Activated naive CD8-positive, alpha-beta T cell treated with anti-CD3 and anti-CD28 coated beads, Interleukin-2, amount 50 U/mL, for 16 hours (primary cell): ENCODE data around the gene SERGEF.

Experiments
- DNase-seq: peaks from one replicate; pipeline ENCODE4 v3.0.0-alpha.2; 2020; ENCODE audit warnings: low read depth, low spot score

The SERGEF gene

DNA sequence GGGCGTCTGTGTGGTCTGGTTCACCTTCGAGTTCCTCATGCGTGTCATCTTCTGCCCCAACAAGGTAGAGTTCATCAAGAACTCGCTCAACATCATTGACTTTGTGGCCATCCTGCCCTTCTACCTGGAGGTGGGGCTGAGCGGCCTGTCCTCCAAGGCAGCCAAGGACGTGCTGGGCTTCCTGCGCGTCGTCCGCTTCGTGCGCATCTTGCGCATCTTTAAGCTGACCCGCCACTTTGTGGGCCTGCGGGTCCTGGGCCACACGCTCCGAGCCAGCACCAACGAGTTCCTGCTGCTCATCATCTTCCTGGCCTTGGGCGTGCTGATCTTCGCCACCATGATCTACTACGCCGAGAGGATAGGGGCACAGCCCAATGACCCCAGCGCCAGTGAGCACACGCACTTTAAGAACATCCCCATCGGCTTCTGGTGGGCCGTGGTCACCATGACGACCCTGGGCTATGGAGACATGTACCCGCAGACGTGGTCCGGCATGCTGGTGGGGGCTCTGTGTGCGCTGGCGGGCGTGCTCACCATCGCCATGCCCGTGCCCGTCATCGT lies 240.9 kb downstream of the SERGEF start:
- DNase-seq = no peak

DNA sequence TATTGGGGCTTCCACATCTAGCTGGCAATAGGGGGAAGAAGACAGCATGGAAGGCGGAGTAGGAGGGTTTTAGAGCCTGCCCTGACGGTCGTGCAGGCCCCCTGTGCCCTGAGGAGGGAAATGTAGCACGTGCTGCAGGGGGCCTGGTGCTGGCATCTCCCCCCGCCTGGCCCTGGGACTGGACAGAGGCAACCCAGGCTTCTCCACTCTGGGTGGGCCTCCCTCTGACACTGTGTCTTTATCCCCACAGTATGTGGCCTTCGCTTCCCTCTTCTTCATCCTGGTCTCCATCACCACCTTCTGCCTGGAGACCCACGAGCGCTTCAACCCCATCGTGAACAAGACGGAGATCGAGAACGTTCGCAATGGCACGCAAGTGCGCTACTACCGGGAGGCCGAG lies 241.4 kb downstream of the SERGEF start:
- no peak for DNase-seq

DNA sequence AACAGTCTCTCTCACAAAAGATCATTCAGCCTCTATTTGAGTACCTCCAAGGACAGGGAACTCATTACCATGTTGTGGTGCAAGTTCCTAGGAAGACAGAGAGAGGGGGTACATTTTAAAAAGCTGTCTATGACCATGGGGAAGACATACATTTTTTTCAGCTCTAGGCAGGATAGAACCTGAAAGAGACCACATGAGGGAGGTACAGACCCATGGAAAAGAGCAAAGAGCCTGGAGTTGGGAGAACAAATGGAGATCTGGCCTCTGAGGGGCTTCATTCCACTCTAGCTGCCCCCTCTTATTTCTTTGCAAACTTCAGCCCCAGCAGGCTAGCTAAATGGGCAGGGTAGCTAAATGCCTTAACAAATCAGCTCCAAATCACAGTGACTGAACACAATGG lies 241.9 kb downstream of the SERGEF start:
- DNase-seq = no peak

DNA sequence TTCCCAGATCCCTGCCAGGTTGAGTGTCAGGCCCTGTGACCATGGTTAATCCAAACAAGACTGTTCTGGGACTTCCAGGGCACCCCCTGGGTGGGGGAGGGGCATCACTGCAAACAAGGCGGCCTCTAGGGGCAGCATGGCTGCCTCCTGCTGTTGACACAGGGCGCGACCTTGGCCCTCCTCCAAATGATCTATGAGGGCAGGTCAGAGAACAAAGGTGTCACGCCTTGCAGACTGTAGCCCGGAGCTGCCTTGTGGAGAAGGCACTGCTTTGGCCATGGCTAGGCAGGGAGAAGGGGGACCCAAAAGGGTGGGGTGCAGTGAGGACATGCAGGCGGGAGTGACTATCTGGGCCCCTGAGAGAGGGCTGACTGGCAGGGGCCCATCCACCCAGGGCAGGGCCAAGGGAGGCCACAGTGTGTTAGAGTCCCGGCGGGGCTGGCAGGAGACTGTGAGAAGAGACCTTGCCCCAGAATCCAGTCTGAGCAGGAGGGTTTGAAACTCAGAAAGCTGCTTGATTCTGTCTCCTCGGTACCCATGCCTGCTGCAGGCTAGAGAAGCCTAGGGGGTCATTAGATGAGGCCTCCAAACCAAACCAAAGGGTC lies 242.7 kb downstream of the SERGEF start:
- DNase-seq = no peak

DNA sequence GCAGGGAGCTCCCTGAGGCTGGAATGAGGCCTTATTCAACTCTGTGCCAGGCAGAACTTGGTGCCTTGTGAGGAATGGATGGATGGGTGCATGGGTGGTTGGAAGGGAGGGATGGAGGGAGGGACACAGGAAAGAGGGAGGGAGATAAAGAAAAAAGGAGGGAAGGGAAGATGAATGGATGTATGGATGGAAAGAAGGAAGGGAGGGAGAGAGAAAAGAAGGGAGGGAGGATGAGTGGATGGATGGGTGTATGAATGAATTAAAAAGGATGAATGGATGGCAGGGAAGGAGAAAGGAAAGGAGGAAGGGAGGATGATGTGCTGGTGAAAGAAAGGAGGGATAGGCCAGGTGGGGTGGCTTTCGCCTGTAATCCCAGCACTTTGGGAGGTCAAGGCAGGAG lies 243.6 kb downstream of the SERGEF start:
- no peak for DNase-seq

DNA sequence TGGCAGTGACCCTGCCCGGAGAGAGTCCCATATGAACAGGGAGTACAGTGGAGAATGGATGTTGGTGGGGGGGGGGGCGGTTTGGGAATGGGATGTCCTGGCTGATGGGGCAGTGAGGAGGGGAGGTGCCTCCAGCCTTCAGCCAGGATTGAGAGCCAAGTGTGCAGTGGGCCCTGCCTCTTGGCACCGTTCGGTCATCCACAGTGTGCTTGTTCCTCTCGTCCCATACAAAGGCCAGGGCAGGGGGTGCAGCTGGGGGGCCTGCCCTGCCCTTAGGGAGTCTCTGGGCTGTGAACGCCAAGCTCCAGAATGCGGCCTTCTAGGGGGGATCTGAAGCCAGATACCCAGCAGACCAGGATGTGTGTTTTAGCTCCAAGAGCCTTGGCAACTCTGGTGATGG lies 244.3 kb downstream of the SERGEF start:
- DNase-seq = no peak

DNA sequence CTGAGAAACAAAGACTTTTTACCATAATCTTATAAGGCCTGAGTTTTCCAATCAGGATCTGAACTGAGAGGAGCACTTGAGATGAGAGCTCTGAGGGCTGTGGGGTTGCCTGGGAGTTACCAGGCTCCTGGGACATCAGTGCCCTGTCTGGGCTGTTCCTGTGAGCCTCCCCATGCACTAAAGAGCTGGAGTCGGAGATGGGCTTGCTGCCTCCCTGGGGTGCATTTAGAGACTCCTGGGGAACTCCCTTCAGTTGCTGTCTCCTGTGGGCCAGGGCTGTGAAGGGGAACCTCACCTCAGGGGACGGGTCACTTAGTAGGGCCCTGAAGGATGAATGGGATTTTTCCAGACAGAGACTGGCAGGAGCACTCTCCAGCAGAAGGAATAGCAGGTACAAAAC lies 244.9 kb downstream of the SERGEF start:
- DNase-seq = no peak

DNA sequence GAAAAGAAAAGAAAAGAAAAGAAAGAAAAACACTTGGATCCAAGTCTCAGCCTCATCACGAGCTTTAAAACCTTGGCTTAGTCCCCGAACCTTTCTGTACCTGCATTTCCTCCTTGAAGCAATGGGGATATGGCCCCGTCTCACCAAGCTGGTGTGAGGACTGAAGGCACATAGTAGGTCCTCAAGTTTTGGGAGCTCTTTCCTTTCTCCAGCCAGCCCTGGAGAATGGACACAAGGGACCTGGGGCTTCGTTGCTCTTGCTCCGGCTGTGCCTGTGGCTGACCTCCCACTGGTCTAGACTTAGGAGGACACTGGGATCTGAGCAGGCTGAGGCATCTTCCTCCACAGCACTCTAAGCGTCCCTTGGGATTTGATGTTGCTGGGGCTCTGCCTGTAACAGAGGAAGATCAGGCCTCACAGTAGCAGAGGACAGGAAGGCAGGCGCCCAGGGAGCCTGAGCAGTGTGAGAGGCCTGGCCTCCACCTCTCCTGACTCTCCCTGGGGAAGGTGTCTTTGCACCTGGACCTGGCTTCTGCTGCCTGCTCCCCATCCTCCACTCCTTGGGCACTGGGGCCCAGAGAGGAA lies 245.5 kb downstream of the SERGEF start:
- no peak for DNase-seq

DNA sequence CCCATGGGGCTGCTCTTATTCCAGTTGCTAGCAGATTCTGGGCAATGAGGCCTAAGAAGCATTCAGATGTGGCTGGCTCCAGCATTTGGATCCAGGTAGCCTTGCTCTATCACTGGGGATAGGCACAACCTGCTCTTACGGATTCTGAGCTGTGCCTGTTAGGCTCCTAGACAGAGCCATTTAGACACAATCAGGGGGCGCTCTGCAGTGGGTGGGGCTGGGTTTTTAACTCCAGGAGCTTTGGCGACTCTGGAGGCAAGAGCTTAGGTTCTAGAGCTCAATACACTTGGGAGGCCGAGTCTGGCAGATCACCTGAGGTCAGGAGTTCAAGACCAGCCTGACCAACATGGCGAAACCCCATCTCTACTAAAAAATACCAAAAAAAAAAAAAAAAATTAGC lies 246.3 kb downstream of the SERGEF start:
- no peak for DNase-seq

DNA sequence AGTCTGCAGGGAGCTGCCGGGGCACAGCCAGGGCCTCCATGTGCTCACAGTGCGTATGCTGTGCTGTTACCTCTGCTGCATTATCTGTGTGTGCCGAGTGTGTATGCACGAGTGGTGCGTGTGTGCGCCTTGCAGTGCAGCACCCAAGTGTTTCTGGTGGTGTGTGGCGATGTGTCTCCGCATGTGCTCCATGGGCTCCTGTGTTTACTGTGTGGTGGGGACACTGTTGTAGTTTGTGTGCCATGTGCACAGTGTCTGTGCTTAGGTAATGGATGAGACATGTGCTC lies 246.8 kb downstream of the SERGEF start:
- no peak for DNase-seq

DNA sequence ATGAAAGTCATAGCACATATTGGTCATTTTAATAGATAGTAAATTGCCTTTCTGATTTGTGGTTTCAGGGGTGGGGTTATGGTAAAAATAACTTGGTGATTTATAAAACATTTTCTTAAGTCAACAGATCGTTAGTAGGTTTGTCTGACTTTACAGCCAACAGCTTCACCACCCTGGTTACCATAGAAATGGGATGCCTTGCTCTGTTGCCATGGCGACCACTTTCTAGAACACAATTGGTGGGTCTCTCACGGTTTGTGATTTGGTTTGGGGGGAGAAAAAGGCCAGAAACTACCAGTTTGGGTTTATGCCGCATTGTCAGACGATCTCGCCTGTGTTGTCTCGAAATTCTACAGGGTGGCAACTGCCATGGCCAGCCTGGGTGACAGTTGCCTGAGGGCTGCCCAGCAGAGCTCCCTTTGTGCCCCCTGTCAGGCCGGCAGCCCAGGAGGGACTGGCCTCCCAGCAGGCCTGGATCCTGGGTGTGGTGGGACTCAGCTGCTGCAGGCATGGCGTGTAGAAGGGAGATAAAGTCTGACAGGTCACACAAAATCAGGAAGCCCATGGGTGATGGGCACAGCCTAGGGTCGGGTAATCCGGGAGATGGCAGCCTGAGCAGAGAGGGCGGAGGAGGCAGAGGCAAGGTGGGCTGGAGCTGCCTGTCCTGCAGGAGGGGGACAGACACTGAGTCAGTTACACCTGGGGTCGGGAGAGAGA lies 247.3 kb downstream of the SERGEF start:
- DNase-seq = no peak

DNA sequence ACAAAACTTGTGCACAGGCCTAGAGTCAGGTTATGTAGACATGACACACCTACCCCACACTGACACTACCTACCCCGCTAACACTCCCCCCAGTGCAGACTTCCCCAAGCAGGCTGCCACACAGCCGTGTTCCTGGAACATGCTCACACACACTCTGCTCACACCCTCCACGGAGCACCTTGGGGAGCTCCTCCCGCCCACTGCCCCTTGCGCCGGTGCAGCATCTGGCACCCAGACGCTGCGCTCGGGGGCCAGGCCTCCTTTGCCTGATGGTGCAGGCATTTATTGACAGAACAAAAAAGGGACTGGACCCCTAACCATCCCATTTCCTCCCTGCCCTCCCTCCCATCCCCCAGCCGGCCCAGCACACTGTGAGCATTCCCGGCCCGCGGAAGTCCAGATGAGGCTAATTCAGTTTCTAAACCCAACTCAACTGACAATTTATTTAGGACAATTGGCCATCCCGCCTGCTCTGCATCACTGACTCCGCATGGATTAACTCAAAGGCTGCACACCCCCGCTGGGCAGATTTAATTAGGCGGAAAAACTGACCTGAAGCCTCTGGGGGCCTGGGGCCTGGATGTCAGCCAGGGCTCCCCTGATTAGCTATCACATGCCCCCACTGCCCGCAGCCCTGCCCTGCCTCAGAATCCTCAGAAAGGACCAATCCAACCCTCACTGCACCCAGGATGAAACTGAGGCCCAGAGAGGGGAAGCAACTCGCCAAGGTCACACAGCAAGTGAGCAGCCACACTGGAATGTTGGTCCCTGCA lies 248.2 kb downstream of the SERGEF start:
- no peak for DNase-seq

DNA sequence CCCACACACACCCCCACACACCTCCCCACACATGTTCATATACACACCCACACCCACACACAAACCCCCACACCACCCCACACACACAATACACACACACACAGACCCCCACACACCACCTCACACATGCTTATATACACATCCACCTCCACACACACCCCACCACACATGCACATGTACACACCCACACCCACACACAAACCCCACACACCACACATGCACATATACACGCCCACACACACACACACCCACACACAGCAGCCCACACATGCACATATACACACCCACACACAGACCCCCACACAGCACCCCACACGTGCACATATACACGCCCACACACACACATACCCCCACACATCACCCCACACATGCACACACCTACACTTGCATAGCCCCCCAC lies 249.1 kb downstream of the SERGEF start:
- DNase-seq = no peak

DNA sequence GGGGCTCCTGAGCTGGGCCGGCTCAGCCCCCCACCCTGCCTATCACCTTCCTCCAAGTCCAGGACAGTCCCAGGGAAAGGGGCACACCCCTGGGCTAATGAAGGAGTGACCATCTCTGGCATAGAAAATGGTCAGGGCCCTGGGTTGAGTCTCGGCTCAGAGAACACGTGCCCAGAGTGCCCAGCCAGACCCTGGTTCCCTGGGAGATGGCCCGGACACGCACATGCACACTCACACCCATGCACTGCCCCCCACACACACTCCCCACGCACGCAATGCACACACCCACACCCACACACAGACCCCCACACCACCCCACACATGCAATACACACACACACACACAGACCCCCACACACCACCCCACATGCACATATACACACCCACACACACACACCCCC lies 249.6 kb downstream of the SERGEF start:
- no peak for DNase-seq

DNA sequence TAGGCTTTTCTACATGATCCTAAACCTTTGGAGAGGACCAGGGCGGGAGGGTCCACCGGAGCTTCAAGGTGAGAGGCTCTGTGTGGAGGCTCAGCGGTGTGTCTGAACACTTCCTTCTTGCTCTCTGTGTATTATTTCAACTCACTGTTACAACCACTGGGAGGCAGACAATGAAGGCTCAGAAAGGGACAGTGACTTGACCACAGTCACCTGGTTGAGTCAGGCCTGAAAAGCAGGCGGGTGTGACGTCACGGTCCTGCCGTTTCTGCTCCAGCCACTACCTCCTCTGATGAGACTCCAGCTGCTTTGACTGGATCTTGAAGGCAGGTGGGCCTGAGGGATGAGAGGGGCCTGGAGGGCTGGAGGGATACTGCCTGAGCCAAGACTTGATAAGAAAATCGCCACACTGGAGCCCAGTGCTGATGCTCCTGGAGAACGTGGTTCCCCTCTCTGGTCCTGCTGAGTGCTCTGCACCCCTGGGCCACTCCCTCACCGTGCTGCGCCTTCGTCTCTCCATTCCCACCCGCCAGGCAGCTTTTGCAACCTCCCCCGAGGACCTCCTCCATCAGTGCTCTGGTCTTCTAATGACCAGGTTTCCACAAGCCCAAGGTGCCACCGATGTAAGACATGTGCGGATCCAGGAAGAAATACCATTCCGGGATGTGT lies 250.4 kb downstream of the SERGEF start:
- DNase-seq = no peak

DNA sequence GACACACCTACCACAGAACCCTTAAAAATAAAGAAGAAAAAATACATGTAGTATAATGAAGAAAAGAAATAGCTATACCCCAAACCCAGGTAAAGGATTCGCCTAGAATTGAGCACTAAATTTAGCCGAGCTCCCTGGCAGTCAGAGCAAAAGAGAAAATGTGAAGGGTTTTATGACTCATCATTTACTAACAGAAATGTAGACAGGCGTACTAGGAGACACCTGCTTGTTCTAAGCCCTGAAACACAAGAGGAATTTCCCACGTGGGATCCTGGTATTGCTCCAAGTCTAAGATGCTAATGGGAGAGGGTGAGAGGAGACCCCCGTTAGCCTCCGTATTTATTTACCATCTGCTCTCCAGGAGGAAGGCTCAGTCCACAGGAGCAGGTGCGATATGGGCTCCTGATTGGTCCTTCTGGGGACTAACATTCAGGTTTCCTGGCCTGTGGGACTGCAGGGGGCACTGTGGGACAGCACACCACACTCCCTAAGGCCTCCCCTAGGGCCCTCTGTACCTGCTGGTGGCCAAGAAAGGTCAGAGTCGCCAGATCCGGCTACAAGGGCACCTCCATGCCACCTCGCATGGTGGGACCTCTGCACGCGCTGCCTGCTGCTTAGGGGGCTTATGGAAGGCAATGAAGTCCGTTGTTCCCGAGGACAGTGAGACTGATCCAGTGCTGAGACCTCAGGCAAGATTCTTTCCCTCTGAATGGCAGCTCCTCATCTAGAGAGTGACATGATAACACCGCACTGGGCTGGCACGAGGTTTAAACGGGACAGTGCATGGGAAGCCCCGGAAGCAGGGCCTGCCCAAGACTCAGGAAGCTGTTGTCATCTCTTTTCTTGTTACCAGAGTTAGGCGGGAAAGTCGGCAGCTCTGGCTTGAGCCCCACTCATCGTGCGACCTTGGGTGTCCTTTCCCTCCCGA lies 252.5 kb downstream of the SERGEF start:
- no peak for DNase-seq

DNA sequence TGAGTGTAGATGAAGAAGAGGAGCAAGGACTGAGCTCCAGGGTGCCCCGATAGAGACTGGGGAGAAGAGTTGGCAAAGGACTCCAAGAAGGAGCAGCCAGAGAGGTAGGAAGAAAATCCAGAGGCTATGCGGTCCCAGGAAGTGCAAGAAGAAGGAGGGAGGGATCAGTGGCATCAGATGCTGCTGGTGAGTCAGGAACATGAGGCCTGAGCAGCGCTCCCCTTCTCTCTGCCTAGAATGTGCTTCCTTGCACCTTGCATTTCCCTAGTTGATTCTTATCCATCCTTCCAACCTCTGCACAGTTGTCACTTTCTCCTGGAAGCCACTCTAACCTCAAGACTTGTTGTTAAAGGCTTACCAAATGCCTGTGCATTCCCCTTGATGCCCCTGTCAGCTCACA lies 257.0 kb downstream of the SERGEF start:
- no peak for DNase-seq

DNA sequence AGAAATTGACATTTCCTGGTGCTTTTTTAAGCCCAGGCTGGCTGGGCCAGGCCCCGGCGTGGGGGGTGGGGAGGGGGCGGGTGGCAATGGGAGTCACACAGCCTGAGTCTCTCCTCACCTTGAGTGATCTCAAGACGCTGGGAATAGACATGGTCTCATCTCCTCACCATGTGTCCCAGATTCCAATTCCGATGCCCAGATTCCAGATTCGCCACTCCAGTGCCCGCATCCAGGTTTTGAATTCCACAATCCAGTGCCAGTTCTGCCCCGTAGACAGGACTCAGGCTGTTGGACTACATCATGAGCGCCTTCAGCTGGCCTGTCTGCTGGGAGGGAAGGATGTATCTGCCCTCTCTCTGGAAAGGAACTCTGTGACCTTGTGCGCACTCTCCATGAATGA lies 259.2 kb downstream of the SERGEF start:
- no peak for DNase-seq

DNA sequence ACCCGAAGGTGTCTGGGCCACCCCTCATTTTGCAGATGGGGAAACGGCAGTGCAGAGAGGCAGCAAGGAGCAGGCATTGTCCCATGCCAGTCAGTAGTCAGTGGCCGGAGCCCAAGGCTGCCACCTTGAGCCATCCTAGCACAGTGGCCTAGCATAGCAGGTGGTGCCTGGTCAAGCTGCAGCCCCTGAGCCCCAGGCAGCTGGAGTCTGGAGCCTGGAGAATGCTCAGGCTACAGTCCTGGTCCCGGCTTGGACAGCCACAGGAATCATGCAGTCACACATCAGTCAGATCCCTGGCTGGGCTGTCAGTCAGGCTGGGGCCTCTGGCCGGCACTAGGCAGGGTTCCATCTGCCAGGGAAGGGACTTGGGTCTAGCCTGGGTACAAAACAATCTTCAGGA lies 259.7 kb downstream of the SERGEF start:
- DNase-seq = no peak

DNA sequence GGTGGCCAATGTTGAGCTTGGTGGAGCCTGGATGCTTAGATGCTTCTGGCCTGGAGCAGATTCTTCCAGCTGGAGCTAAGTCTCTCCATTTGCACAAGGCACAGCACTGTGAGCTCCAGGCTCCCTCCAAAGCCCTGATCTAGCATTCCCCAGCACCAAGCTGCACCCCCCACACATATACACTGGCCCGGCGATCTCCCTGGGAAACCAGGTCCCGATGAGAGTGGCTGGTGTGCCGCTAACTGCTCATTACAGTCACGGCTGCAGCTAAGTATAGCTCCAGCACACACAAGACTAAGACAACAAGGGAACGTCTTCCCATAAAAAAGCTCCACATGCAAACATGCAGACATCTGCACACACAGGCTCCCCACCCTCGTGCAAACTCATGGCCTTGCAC lies 260.7 kb downstream of the SERGEF start:
- no peak for DNase-seq

DNA sequence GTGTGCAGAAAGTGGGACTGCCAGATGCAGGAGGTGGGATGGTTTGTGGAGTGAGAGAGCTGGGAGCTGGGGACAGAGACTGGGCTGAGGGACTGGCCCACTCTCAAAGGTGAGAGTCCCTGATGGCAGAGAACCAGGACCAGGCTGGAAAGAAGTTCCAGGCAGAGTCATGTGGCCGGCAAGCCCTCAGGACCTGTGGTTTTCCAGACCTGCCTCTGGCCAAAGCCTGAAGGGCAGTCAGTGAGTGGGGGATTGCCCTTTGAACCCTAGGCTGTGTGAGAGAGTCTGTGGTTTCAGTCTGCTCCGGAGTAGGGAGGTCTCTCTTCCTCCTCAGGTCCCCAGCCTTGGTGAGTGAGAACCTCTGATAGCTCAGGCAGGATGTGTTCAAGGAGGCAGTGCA lies 261.3 kb downstream of the SERGEF start:
- DNase-seq = no peak
